A549 treated with ZK216348 at 1 μM for 4 hours (cell line): ENCODE results near the gene CXCR3. TPM values are rescaled to one million over a fixed set of nuclear protein-coding genes. Genes with fewer than 3 reads are reported as not detected.

Experiments
- total RNA-seq: library from RNA; stranded (reverse); fragments of 200-300 nt; extraction: Qiagen RNA extraction; gene quantifications from 5 replicates; pipeline ENCODE4 v1.2.3, GENCODE V29; 2022; ENCODE audit warnings: low read depth

The CXCR3 gene
- total RNA-seq, result 0.15 TPM in 1 of 5 replicates, not detected in the others

DNA sequence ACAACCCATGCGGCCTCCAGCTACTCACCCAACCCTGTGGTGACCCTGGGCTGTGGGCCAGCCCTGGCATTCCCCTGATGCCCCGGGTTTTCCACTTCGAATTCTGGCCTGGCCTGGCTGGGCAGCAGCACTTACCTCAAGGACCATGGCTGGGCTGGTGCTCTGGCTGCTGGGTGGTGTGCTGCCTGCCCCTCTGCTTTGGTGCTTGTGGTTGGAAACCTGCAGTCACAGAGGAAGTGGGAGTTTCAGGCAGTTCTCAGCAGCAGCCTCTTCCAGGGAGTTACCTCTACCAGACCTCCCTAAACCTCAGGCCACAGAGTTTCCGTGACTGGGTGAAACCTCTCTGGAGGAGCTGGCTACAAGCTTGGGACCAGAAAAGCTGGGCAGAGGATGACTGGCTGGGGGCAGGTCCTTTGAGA lies at the start of gene CXCR3:
CXCR3 (minus strand) TSS at position 209 of the 419 bp plus-strand sequence; CDS start at position 147, 62 bp downstream.

DNA sequence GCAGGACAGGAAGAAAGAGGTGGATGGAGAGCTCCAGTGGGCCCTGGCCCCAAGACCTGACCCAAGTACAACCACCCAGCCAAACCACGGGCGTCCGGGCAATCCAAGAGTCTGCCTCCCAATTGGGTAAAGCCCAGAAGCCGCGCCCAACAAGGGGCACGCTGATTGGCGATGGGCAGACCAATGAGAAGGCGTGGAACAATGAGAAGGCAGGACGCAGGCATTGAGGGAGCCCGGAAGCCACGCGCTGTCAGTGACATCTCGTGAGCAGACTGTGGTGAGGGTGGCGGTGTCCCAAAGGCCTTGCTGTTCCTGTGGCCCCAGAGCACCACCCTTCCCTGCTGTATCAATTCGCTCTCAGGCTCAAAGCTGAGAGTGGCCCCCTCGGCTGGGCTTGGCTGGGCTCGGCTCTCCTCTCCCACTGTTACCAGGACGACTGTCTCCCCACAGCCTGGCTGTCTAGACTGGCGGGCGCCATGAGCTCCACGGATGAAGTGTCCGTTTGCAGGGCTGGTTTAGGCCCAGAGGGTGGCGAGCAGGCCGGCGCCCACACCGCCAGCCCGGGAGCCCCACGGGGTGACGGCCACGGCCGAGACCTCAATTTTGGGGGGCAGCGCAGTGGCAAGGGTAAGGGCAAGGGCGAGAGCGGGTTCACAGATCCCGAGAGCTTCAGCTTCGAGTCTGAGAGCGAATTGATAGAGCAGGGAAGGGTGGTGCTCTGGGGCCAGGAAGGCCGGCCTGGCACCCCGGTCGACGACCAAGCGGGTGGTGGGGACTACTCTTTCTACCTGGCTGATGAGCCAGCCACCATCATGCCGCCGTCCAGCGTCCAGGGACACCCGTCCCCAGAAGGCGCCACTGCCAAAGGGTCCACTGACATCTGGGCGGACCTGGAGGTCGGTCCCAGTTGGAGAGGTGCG lies 49.3 kb upstream of the CXCR3 start, which contains the start of gene LOC101059915:
LOC101059915 (plus strand) TSS at position 219 of the 920 bp plus-strand sequence.

DNA sequence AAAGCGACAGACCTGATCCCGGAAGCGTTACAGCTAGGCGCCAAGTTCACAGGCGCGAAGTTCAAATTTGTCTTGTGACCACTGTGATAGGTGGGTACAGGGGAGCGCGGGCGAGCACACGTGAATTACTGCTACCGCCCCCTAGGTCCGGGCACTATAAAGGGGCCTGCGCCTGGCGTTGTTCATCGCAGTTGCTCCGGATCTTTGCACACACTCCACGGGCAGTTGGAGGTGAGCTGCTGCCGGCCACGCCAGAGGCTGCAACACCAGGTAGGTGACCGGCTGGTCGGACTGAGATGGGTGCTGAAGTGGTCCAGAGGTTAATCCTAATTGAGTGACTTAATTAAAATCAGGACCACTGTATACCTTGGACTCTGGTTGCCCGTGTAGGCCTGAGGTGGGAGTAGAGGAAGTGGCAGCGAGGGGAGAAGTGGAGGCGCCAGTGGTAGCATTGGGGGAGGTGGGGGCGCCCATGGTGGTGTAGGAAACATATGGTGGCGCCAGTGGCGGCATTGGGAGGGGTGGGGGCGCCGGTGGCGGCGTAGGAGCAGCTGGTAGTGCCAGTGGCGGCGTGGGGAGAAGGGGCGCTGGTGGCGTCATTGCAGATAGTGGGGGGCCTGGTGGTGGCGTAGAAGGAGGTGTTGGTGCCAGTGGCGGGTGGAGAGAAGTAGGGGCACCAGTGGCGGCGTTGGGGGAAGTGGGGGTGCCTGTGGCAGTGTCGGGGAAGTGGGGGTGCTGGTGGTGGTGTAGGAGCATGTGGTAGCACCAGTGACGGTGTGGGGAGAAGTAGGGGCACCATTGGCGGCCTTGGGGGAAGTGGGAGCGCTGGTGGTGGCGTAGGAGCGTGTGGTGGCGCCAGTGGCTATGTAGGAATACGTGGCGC lies 39.8 kb downstream of the CXCR3 start, which contains the start of gene GCNA:
GCNA (plus strand) TSS at position 185 of the 883 bp plus-strand sequence. CDS start 2,385 bp downstream, outside the sequence.

Other genes starting within 250 kb of the CXCR3 start
- 28.5 to 51.5 TPM (median 42.9 TPM) in 5 replicates for gene OGT, start 85.4 kb downstream of the CXCR3 start, total RNA-seq
- 1.5 to 2.4 TPM (median 1.7 TPM) in 5 replicates for gene GCNA, start 40.1 kb downstream of the CXCR3 start, total RNA-seq
- gene CXorf49, start 99.8 kb upstream of the CXCR3 start, total RNA-seq, result not detected in 5 replicates
- gene CXorf49B, start 144.8 kb upstream of the CXCR3 start, total RNA-seq, result not detected in 5 replicates